Measurements from ENCODE around the gene STAG3.

GRCh38 chr7:100211342-100211780 lies 33.6 kb downstream of the STAG3 start:
- TF ChIP-seq CTCF (IDR thresholded peaks at IDR 0.05) (no peak), EZH2 (IDR thresholded peaks at IDR 0.05; ENCODE audit: borderline replicate concordance, insufficient read depth, low read depth, low read length, poor library complexity, severe bottlenecking) (no peak)
